Heart left ventricle (tissue), 13 donors: ENCODE measurements around the gene IL26.

ENCODE experiments used
- POLR2A ChIP-seq, 2 donors: fragments of 450-650 bp; IDR thresholded peaks; one replicate each; pipeline ENCODE4 v1.6.1; 2017; ENCODE audit warnings: antibody characterized with exemption in 2 of 2, mild to moderate bottlenecking in 2 of 2, moderate library complexity in 2 of 2
- TF ChIP-seq, protein P1 (sequence below), 12 donors: fragments of 200-600 bp; sonication (generic) in 4 of 12; IDR thresholded peaks; one replicate each; pipeline versions ENCODE4 v1.5.0 to v1.8.0; 2018 to 2022; ENCODE audit warnings: antibody characterized with exemption in 12 of 12, mild to moderate bottlenecking in 5 of 12
- donor health status: ischemic (EF 13 %, LVEDD 7.1; RV severe dilation, severe dysfunction).
- donor health status: DM: no; HTN: yes; CAD: no.
- donor health status: DM: no; HTN: no; CAD: no.
- donor health status: ischemic (EF 25% LVEDD 6.9; RV normal size, moderate dysfunction).
- donor health status: ischemic (EF 25% LVEDD 5.7; RV mildly dilated, moderate dysfunction).
- donor health status: ischemic (EF 35%, LVEDD 5.7; RV mildly dilated, moderate dysfunction).
- donor health status: nonischemic (EF 11% LVEDD 7.7; RV severe dilation, severe dysfunction).
- donor health status: DM: yes; HTN: yes; CAD: no.
- donor health status: PGD.
- donor health status: ischemic (EF 29% LVEDD 5.4; RV normal size, mild dysfunction).
- donor health status: nonischemic (EF 23%, LVEDD 6.1; RV moderate dilation, normal function).

DNA sequence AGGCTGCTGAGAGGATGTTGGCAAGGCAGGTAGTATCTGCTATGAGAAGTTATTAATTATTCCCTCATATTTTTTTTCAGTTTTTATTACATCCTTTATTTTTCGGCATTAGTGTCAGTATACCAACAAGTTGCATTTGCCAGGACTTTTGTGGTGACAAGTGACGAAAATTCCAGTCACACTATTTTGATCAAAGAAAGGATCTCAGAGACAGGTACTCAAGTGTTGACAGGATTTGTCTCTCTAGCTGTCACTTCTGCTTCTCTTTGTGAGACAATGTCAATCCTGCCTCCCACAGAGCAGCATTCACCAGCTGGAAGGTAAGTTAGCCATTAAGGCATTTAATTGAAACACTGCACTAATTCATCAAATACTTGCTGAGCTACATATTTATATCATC lies 48.0 kb downstream of the IL26 start:
- TF ChIP-seq, protein P1, sequence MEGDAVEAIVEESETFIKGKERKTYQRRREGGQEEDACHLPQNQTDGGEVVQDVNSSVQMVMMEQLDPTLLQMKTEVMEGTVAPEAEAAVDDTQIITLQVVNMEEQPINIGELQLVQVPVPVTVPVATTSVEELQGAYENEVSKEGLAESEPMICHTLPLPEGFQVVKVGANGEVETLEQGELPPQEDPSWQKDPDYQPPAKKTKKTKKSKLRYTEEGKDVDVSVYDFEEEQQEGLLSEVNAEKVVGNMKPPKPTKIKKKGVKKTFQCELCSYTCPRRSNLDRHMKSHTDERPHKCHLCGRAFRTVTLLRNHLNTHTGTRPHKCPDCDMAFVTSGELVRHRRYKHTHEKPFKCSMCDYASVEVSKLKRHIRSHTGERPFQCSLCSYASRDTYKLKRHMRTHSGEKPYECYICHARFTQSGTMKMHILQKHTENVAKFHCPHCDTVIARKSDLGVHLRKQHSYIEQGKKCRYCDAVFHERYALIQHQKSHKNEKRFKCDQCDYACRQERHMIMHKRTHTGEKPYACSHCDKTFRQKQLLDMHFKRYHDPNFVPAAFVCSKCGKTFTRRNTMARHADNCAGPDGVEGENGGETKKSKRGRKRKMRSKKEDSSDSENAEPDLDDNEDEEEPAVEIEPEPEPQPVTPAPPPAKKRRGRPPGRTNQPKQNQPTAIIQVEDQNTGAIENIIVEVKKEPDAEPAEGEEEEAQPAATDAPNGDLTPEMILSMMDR (IDR thresholded peaks at IDR 0.05) = no peak
- TF ChIP-seq POLR2A (IDR thresholded peaks at IDR 0.05) = no peak
